Panc1 (cell line): ENCODE data around the gene AHR. TPM values are rescaled to one million over a fixed set of nuclear protein-coding genes. Genes with fewer than 3 reads are reported as not detected.

Source experiments
- ATAC-seq: fragments of 200-7000 bp; cut with Tn5 transposase; 2 replicates; pipeline ENCODE4 v1.9.1; 2020; ENCODE audit warnings: mild to moderate bottlenecking, moderate library complexity
- BruUV-seq: library from RNA; stranded (reverse); fragments of 400-500 nt; replicated peaks from 2 replicates; lab custom pipeline; 2021; lab: Mats Ljungman, UMichigan
- CTCF ChIA-PET: fragments of 300-600 bp; sonication (Branson Sonifier 250); formaldehyde crosslinking; loops from one replicate; lab custom pipeline; 2022; ENCODE audit warnings: antibody characterized with exemption; lab: Charles Lee
- POLR2A ChIA-PET: fragments of 300-600 bp; sonication (Branson Sonifier 250); formaldehyde crosslinking; loops from one replicate; lab custom pipeline; 2022; ENCODE audit warnings: antibody characterized with exemption; lab: Charles Lee
- DNase-seq: peaks from one replicate; pipeline ENCODE4 v3.0.0-alpha.2; 2010; ENCODE audit warnings: low read depth, low spot score
- H3K27ac ChIP-seq: 2 replicates; pipeline ENCODE4 v1.5.1; 2011; ENCODE audit warnings: mild to moderate bottlenecking, low read length, inconsistent platforms
- H3K27me3 ChIP-seq: fragments of 200-500 bp; sonication (Bioruptor generic); 2 replicates; pipeline ENCODE4 v1.6.0; 2014; ENCODE audit warnings: low read length, inconsistent platforms; ENCODE audit not compliant: control insufficient read depth, insufficient read depth
- H3K36me3 ChIP-seq: fragments of 200-500 bp; sonication (Bioruptor generic); 2 replicates; pipeline ENCODE4 v1.5.1; 2014; ENCODE audit warnings: inconsistent platforms, mild to moderate bottlenecking, low read length, moderate library complexity; ENCODE audit not compliant: control insufficient read depth, insufficient read depth
- H3K4me1 ChIP-seq: 2 replicates; pipeline ENCODE4 v1.5.1; 2011; ENCODE audit warnings: inconsistent platforms, mild to moderate bottlenecking, low read length, moderate library complexity; ENCODE audit not compliant: control insufficient read depth, insufficient read depth
- H3K4me3 ChIP-seq, 2 experiments: 2 replicates each; pipeline ENCODE4 v1.5.1; 2011 to 2012; ENCODE audit warnings: low read depth in 2 of 2, low read length in 2 of 2, mild to moderate bottlenecking in 2 of 2, inconsistent platforms in 1 of 2, moderate library complexity in 1 of 2
- H3K9me3 ChIP-seq: fragments of 200-500 bp; sonication (Bioruptor generic); 2 replicates; pipeline ENCODE4 v1.5.1; 2014; ENCODE audit warnings: low read depth, mild to moderate bottlenecking, inconsistent platforms, low read length, moderate library complexity; ENCODE audit not compliant: control insufficient read depth, insufficient read depth
- CTCF ChIP-seq: fragments of 450-650 bp; IDR thresholded peaks from 2 replicates; pipeline ENCODE4 v1.5.1; 2017; ENCODE audit warnings: mild to moderate bottlenecking
- POLR2AphosphoS5 ChIP-seq: IDR thresholded peaks from 2 replicates; pipeline ENCODE4 v1.6.1; 2012; ENCODE audit warnings: mild to moderate bottlenecking, low read depth, low read length, moderate library complexity
- REST ChIP-seq, 2 experiments: IDR thresholded peaks; 2 replicates each; pipeline ENCODE4 v1.6.1; 2011 to 2012; ENCODE audit warnings: low read depth in 2 of 2, control low read depth in 1 of 2, low read length in 1 of 2, mild to moderate bottlenecking in 1 of 2, moderate library complexity in 1 of 2; ENCODE audit not compliant: insufficient read depth in 1 of 2
- SIN3A ChIP-seq: IDR thresholded peaks from 2 replicates; pipeline ENCODE4 v1.6.1; 2012; ENCODE audit warnings: low read depth, mild to moderate bottlenecking, low read length, moderate library complexity, borderline replicate concordance; ENCODE audit not compliant: insufficient read depth
- TCF7L2 ChIP-seq: IDR thresholded peaks from 2 replicates; pipeline ENCODE4 v1.6.1; 2011; ENCODE audit warnings: mild to moderate bottlenecking, low read depth, low read length, inconsistent platforms
- in situ Hi-C: cut with HindIII; loops from 2 replicates; pipeline ENCODE4 v1.10.0; 2016; ENCODE audit warnings: low sequenced_read_pairs, low pct_unique_long_range_greater_than_20kb
- intact Hi-C: fragments of 100-400 bp; cut with micrococcal nuclease; formaldehyde crosslinking; loops from one replicate; pipeline ENCODE4 v1.10.0; 2022; ENCODE audit not compliant: unreplicated experiment
- total RNA-seq: library from RNA; stranded (reverse); gene quantifications from one replicate; pipeline ENCODE4 v1.2.1, GENCODE V29; 2021; ENCODE audit not compliant: unreplicated experiment

Gene AHR
- total RNA-seq, 1 experiment from 2014 or later = 36.6 TPM

- BruUV-seq = no TSS peak
- Histone ChIP-seq H3K4me3 (no peak overlapping the region), H3K27me3 (no peaks in the 10 kb centered on the region), H3K36me3 (no peaks in the 10 kb centered on the region), H3K27ac (no peak overlapping the region), H3K9me3 (no peaks in the 10 kb centered on the region), H3K4me1 (0 out of 2 replicates have a peak, but pooled peaks cover 4% of the 10 kb centered on the region)
- in situ Hi-C loops = no loop called here
- ATAC-seq (no peak), DNase-seq (no peak)
- intact Hi-C loops = no loop called here
- POLR2A ChIA-PET = no interaction called here
- TF ChIP-seq SIN3A = no peak
- CTCF ChIA-PET = no interaction called here
Observed at GRCh38 chr7:17292843-17293242, 5.6 kb upstream of the AHR start.

GRCh38 chr7:17293481-17293880 lies 5.0 kb upstream of the AHR start:
- Histone ChIP-seq H3K27me3 (no peaks in the 10 kb centered on the region), H3K36me3 (no peaks in the 10 kb centered on the region), H3K4me1 (peaks cover 7% of the 10 kb centered on the region; the same call in 1 of the 2 replicates), H3K4me3 (no peak overlapping the region), H3K9me3 (no peaks in the 10 kb centered on the region), H3K27ac (no peak overlapping the region)
- ChIA-PET POLR2A (no interaction called here), CTCF (no interaction called here)
- no peak for TF ChIP-seq REST (IDR thresholded peaks at IDR 0.05; ENCODE audit: insufficient read depth in 1 of 2, low read depth in 2 of 2, low read length in 1 of 2)
- TF ChIP-seq CTCF = no peak
- no peak for TF ChIP-seq POLR2AphosphoS5
- no peak for TF ChIP-seq TCF7L2
- TF ChIP-seq SIN3A = no peak
- DNase-seq (no peak), ATAC-seq (no peak)
- intact Hi-C loops = no loop called here
- in situ Hi-C loops = no loop called here
- no TSS peak for BruUV-seq

GRCh38 chr7:17297243-17297642 lies 1.2 kb upstream of the AHR start:
- TF ChIP-seq POLR2AphosphoS5 (no peak), REST (IDR thresholded peaks at IDR 0.05; ENCODE audit: insufficient read depth in 1 of 2, low read depth in 2 of 2, low read length in 1 of 2) (no peak), SIN3A (no peak), TCF7L2 (no peak), CTCF (no peak)
- Histone ChIP-seq H3K9me3 (no peaks in the 10 kb centered on the region), H3K4me1 (peaks cover 19% of the 10 kb centered on the region), H3K27me3 (no peaks in the 10 kb centered on the region), H3K27ac (peak overlapping the region; percentile 96), H3K36me3 (no peaks in the 10 kb centered on the region), H3K4me3 (peak overlapping the region; percentile 11 to 15; a peak in 2 of 4 replicates)
- ChIA-PET POLR2A (no interaction called here), CTCF (no interaction called here)
- in situ Hi-C loops = no loop called here
- DNase-seq (no peak), ATAC-seq (no peak)
- no TSS peak for BruUV-seq
- intact Hi-C loops = no loop called here
